Ishikawa (cell line): ENCODE measurements around the gene GHSR.

Experiments used
- CEBPB ChIP-seq: IDR thresholded peaks from 2 replicates; pipeline ENCODE4 v1.6.1; 2012
- CREB1 ChIP-seq: IDR thresholded peaks from 2 replicates; pipeline ENCODE4 v1.6.1; 2012; ENCODE audit warnings: low read depth
- EGR1 ChIP-seq: IDR thresholded peaks from 2 replicates; pipeline ENCODE4 v1.6.1; 2012
- EP300 ChIP-seq: IDR thresholded peaks from 2 replicates; pipeline ENCODE4 v1.6.1; 2012; ENCODE audit warnings: borderline replicate concordance
- FOXM1 ChIP-seq: IDR thresholded peaks from 2 replicates; pipeline ENCODE4 v1.6.1; 2012; ENCODE audit warnings: low read depth, borderline replicate concordance
- NFIC ChIP-seq: IDR thresholded peaks from 2 replicates; pipeline ENCODE4 v1.6.1; 2012
- RAD21 ChIP-seq: IDR thresholded peaks from 2 replicates; pipeline ENCODE4 v1.6.1; 2012; ENCODE audit warnings: low read depth
- TAF1 ChIP-seq: IDR thresholded peaks from 2 replicates; pipeline ENCODE4 v1.6.1; 2012; ENCODE audit warnings: low read depth, mild to moderate bottlenecking
- TCF12 ChIP-seq: IDR thresholded peaks from 2 replicates; pipeline ENCODE4 v1.6.1; 2012; ENCODE audit warnings: low read depth
- TEAD4 ChIP-seq: IDR thresholded peaks from 2 replicates; pipeline ENCODE4 v1.6.1; 2012
- YY1 ChIP-seq: IDR thresholded peaks from 2 replicates; pipeline ENCODE4 v1.6.1; 2012; ENCODE audit warnings: low read depth
- ZBTB7A ChIP-seq: IDR thresholded peaks from 2 replicates; pipeline ENCODE4 v1.6.1; 2012; ENCODE audit warnings: low read depth
- TF ChIP-seq, protein P1 (sequence below): IDR thresholded peaks from 2 replicates; pipeline ENCODE4 v1.6.1; 2012
- TF ChIP-seq, protein P2 (sequence below): IDR thresholded peaks from 2 replicates; pipeline ENCODE4 v1.6.1; 2012
- TF ChIP-seq, protein P3 (sequence below): IDR thresholded peaks from 2 replicates; pipeline ENCODE4 v1.6.1; 2012; ENCODE audit warnings: low read depth, mild to moderate bottlenecking

GHSR gene

DNA sequence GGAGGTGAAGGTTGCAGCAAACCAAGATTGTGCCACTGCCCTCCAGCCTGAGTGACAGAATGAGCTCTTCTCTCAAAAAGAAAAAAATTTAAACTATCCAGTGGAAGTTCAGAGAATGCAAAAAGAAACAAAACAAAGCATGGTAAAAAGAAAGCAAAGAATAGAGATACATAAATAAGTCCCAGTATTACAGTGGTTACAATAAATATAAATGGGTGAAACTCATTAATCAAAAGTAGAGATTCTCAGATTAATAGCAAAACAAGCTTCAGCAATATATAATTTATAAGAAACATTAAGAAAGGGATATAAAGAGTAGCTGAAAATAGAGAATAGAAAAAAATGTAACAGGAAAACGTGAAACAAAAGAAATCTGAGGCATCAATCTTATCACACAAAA, 23.6 kb upstream of the GHSR start:
- TF ChIP-seq, protein P1, sequence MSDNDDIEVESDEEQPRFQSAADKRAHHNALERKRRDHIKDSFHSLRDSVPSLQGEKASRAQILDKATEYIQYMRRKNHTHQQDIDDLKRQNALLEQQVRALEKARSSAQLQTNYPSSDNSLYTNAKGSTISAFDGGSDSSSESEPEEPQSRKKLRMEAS = no peak
- no peak for TF ChIP-seq EGR1
- TF ChIP-seq NFIC = no peak

DNA sequence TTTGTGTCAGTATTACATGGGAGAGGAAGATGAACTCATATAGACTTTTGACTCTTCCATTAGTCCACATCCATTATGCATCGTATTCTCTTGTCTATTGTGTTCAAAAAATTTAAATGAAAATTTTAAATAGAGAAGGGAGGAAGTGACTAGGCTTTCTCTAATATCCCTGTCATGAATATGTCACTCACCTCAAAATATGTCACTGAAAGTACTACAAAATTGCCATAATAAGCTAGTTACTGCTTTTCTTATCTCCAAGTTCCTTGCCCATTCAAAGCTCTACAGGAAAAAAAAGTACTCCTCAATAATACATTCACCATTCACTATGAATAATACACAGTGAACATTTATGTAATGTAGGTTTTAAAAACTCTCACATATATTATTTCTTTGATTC, 22.3 kb upstream of the GHSR start:
- TF ChIP-seq, protein P2, sequence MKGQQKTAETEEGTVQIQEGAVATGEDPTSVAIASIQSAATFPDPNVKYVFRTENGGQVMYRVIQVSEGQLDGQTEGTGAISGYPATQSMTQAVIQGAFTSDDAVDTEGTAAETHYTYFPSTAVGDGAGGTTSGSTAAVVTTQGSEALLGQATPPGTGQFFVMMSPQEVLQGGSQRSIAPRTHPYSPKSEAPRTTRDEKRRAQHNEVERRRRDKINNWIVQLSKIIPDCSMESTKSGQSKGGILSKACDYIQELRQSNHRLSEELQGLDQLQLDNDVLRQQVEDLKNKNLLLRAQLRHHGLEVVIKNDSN = no peak
- TF ChIP-seq RAD21 (no peak), NFIC (no peak), EGR1 (no peak), TEAD4 (no peak), CREB1 (no peak), TAF1 (no peak), ZBTB7A (no peak), YY1 (no peak), FOXM1 (no peak), EP300 (no peak)
- TF ChIP-seq, protein P1 = no peak
- TF ChIP-seq, protein P3, sequence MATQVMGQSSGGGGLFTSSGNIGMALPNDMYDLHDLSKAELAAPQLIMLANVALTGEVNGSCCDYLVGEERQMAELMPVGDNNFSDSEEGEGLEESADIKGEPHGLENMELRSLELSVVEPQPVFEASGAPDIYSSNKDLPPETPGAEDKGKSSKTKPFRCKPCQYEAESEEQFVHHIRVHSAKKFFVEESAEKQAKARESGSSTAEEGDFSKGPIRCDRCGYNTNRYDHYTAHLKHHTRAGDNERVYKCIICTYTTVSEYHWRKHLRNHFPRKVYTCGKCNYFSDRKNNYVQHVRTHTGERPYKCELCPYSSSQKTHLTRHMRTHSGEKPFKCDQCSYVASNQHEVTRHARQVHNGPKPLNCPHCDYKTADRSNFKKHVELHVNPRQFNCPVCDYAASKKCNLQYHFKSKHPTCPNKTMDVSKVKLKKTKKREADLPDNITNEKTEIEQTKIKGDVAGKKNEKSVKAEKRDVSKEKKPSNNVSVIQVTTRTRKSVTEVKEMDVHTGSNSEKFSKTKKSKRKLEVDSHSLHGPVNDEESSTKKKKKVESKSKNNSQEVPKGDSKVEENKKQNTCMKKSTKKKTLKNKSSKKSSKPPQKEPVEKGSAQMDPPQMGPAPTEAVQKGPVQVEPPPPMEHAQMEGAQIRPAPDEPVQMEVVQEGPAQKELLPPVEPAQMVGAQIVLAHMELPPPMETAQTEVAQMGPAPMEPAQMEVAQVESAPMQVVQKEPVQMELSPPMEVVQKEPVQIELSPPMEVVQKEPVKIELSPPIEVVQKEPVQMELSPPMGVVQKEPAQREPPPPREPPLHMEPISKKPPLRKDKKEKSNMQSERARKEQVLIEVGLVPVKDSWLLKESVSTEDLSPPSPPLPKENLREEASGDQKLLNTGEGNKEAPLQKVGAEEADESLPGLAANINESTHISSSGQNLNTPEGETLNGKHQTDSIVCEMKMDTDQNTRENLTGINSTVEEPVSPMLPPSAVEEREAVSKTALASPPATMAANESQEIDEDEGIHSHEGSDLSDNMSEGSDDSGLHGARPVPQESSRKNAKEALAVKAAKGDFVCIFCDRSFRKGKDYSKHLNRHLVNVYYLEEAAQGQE = no peak

DNA sequence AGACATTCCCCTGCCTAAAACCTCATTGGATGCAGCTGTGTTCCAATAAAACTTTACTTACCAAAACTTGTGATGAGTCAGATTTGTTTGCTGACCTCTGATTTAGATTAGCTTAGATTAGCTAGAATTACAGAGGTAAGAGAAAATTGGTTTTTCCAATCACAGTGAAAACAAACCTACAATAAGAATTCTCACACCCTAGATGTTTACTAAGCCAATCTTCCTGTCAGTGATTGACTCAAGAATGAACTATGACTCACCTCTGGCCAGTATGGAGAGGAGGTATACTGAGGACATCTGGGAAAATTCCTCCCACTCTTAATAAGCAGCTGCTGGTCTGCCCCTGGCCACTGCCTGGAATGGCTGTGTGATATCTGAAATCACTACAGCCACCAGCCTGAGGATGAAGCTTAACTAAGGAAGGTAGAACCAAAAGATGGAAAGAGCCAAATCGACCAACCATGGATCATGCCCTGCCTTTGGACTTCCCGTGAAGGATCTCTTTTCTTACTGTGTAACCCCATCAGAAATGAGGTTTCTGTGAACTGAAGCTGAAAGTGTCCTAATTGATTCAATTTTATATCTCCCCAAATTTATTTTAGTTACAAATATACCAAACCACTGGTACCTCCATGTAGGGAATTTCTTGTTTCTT, 19.0 kb upstream of the GHSR start:
- TF ChIP-seq EP300 (no peak), ZBTB7A (no peak), CEBPB (no peak), NFIC (no peak), TAF1 (no peak), EGR1 (no peak), TCF12 (no peak), YY1 (no peak), FOXM1 (no peak), CREB1 (no peak), RAD21 (no peak), TEAD4 (no peak)
- TF ChIP-seq, protein P1 = no peak
- TF ChIP-seq, protein P3 = no peak
- TF ChIP-seq, protein P2 = no peak

DNA sequence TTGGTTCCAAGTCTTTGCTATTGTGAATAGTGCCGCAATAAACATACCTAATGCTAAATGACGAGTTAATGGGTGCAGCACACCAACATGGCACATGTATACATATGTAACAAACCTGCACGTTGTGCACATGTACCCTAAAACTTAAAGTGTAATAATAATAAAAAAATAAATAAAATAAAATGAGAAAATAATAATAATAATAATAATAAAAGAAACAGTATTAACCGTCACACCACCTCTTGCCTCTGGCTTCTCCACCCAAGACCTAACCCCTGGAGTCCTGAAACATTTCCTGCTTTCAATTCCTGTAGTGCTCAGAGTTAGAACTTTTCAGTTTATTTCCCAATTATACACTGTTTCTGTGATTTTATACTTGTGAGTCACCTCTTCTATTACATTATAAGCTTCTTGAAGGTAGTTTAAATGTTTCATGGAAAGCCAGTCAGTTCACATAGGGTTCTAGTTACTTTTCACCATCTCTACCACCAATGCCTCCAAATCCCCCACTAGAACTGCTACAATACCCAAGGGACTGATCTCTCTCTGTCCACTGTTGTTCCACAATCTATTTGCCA, 18.4 kb upstream of the GHSR start:
- TF ChIP-seq, protein P1 = no peak
- TF ChIP-seq CREB1 (no peak), CEBPB (no peak), TCF12 (no peak), EP300 (no peak), EGR1 (no peak), FOXM1 (no peak), RAD21 (no peak), TEAD4 (no peak), TAF1 (no peak), ZBTB7A (no peak), NFIC (no peak), YY1 (no peak)
- TF ChIP-seq, protein P2 = no peak
- TF ChIP-seq, protein P3 = no peak
